CD14-positive monocyte (primary cell): ENCODE measurements around the gene REV3L. TPM values are rescaled to one million over a fixed set of nuclear protein-coding genes. Genes with fewer than 3 reads are reported as not detected.

ENCODE experiments used
- DNase-seq, 3 donors: peaks; one replicate each; pipeline ENCODE4 v3.0.0-alpha.2; 2011 to 2022
- H2AFZ ChIP-seq: 2 replicates; pipeline ENCODE4 v1.6.0; 2012; ENCODE audit warnings: mild to moderate bottlenecking, low read depth, low read length, inconsistent platforms; ENCODE audit not compliant: insufficient read depth, poor library complexity, severe bottlenecking
- H3K27ac ChIP-seq, 2 donors: 1 replicate in 1 of 2; 2 replicates in 1 of 2; pipeline ENCODE4 v1.5.1; 2012 to 2013; ENCODE audit warnings: low read length in 2 of 2, control low read depth in 1 of 2, inconsistent platforms in 1 of 2, low read depth in 1 of 2, mild to moderate bottlenecking in 1 of 2
- H3K27me3 ChIP-seq, 2 donors: one replicate each; pipeline versions ENCODE4 v1.6.0 to v1.6.1; 2011 to 2013; ENCODE audit warnings: low read length in 2 of 2; ENCODE audit not compliant: control insufficient read depth in 2 of 2, insufficient read depth in 2 of 2
- H3K36me3 ChIP-seq, 2 donors: replicated peaks in 1 of 2; 1 replicate in 1 of 2; 2 replicates in 1 of 2; pipeline versions ENCODE4 v1.5.1 to v1.6.1; 2012 to 2013; ENCODE audit warnings: low read length in 2 of 2, control low read depth in 1 of 2, inconsistent platforms in 1 of 2, mild to moderate bottlenecking in 1 of 2; ENCODE audit not compliant: insufficient read depth in 2 of 2, control insufficient read depth in 1 of 2
- H3K4me1 ChIP-seq, 2 donors: 1 replicate in 1 of 2; 2 replicates in 1 of 2; pipeline versions ENCODE4 v1.5.1 to v1.6.1; 2012 to 2013; ENCODE audit warnings: low read length in 2 of 2, control low read depth in 1 of 2, inconsistent platforms in 1 of 2, mild to moderate bottlenecking in 1 of 2, moderate library complexity in 1 of 2; ENCODE audit not compliant: insufficient read depth in 2 of 2, control insufficient read depth in 1 of 2
- H3K4me2 ChIP-seq: replicated peaks from 2 replicates; pipeline ENCODE3; 2012; ENCODE audit warnings: low read length, moderate library complexity, mild to moderate bottlenecking; ENCODE audit not compliant: poor library complexity, severe bottlenecking; ENCODE audit errors: extremely low read depth
- H3K4me3 ChIP-seq, 3 experiments: fragments of 200-600 bp in 1 of 3; sonication (generic) in 1 of 3; replicated peaks in 1 of 3; 1 replicate in 2 of 3; 2 replicates in 1 of 3; pipeline ENCODE4 v1.5.1; 2011 to 2013; ENCODE audit warnings: low read length in 3 of 3, mild to moderate bottlenecking in 3 of 3, control low read depth in 2 of 3, low read depth in 2 of 3, inconsistent platforms in 1 of 3, moderate library complexity in 1 of 3
- H3K79me2 ChIP-seq: 2 replicates; pipeline ENCODE4 v1.6.0; 2012; ENCODE audit warnings: mild to moderate bottlenecking, control low read depth, inconsistent platforms, low read length, moderate library complexity; ENCODE audit not compliant: insufficient read depth
- H3K9ac ChIP-seq: 2 replicates; pipeline ENCODE4 v1.6.0; 2017; ENCODE audit warnings: low read length, mild to moderate bottlenecking; ENCODE audit not compliant: insufficient read depth, poor library complexity, severe bottlenecking
- H3K9me3 ChIP-seq, 2 donors: replicated peaks in 1 of 2; 1 replicate in 1 of 2; 2 replicates in 1 of 2; pipeline versions ENCODE4 v1.5.1 to v1.6.1; 2012 to 2013; ENCODE audit warnings: low read length in 2 of 2, control low read depth in 1 of 2; ENCODE audit not compliant: control insufficient read depth in 1 of 2, insufficient read depth in 1 of 2
- H4K20me1 ChIP-seq: 2 replicates; pipeline ENCODE4 v1.6.0; 2012; ENCODE audit warnings: mild to moderate bottlenecking, low read length, control low read depth, moderate library complexity; ENCODE audit not compliant: insufficient read depth
- H3K27ac Mint-ChIP-seq, 7 donors: one replicate each; pipeline ENCODE4 v1.8.0; 2020; ENCODE audit warnings: mild to moderate bottlenecking in 7 of 7, mixed read lengths in 7 of 7, moderate library complexity in 6 of 7, inconsistent platforms in 2 of 7
- H3K27me3 Mint-ChIP-seq, 3 donors: one replicate each; pipeline ENCODE4 v1.8.0; 2021 to 2022; ENCODE audit warnings: low read depth in 3 of 3, mild to moderate bottlenecking in 3 of 3, mixed read lengths in 3 of 3, moderate library complexity in 3 of 3, inconsistent platforms in 1 of 3
- H3K36me3 Mint-ChIP-seq, 2 donors: one replicate each; pipeline ENCODE4 v1.8.0; 2020; ENCODE audit warnings: mixed read lengths in 2 of 2, inconsistent platforms in 1 of 2, mild to moderate bottlenecking in 1 of 2
- H3K4me1 Mint-ChIP-seq: one replicate; pipeline ENCODE4 v1.8.0; 2020; ENCODE audit warnings: mild to moderate bottlenecking, mixed read lengths
- H3K4me3 Mint-ChIP-seq, 2 donors: one replicate each; pipeline ENCODE4 v1.8.0; 2020; ENCODE audit warnings: mild to moderate bottlenecking in 2 of 2, mixed read lengths in 2 of 2, moderate library complexity in 1 of 2
- H3K9me3 Mint-ChIP-seq, 7 donors: one replicate each; pipeline ENCODE4 v1.8.0; 2020 to 2022; ENCODE audit warnings: mixed read lengths in 7 of 7, mild to moderate bottlenecking in 6 of 7, moderate library complexity in 6 of 7, inconsistent platforms in 2 of 7
- WGBS: methylation state at CpG from one replicate; pipeline ENCODE4 v1.1.5; 2013; ENCODE audit warnings: missing lambda C conversion rate; ENCODE audit not compliant: insufficient coverage; 5-methylcytosine and 5-hydroxymethylcytosine counted together
- intact Hi-C, 2 donors: fragments of 100-400 bp; cut with micrococcal nuclease; formaldehyde crosslinking; loops; one replicate each; pipeline versions ENCODE4 v1.15.0 to v1.15.1; 2023
- polyA plus RNA-seq, 3 donors: library from polyadenylated mRNA; depleted of rRNA in 1 of 3; unstranded in 2 of 3; stranded (reverse) in 1 of 3; fragments of 300-500 nt in 2 of 3; fragments of >200 nt in 1 of 3; fragmentation: Illumina TruSeq in 2 of 3; gene quantifications; 1 replicate in 2 of 3; 2 replicates in 1 of 3; pipeline ENCODE4 v1.2.3, GENCODE V29; 2012 to 2021
- TF ChIP-seq, protein P1 (sequence below): fragments of 200-600 bp; IDR thresholded peaks from one replicate; pipeline ENCODE4 v1.8.0; 2022; ENCODE audit warnings: antibody characterized with exemption, mild to moderate bottlenecking

REV3L gene
- polyA plus RNA-seq, 3 donors = 3.4 to 5.7 (median 4.9) TPM

DNA sequence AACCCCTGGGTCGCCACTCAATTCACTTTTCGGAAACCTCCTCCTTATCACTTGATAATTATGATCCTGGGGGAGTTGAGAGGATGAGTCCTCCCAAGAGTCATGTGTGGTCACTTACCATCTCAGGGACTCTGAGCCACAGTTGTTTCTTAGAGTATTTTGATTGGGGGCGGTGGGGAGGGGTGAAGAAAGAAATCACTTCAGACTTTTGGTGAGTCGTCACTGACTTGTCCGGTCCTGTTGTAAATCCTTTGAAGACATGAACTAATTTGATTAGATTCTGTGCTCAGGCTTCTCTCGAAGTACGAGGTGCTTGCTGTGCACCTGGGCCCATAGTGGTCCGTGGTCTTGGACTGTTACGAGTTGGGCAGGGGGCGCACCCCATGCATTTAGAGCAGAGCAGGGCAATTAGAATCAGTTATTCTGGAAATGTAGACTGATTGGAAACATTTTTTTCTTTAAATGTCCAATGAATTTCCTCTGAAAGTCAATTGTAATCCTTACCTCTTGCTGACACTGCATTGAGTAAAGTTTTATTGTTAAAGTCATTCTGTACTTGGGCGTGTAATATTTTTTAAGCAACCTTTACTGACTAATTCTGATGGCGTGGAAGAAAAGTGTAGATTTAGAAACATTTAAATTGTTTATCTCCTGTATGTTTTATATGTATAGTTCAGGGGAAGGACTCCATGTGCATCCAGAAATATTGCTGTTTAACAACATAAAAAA lies 222.3 kb downstream of the REV3L start:
- H3K27me3 ChIP-seq = no peaks in the 10 kb centered on the region
- H3K4me3 ChIP-seq = no peak overlapping the region
- H3K36me3 Mint-ChIP-seq = peaks cover 17 to 24% of the 10 kb centered on the region in 2 donors
- peaks cover 34% of the 10 kb centered on the region for H3K79me2 ChIP-seq
- no peak overlapping the region for H3K4me2 ChIP-seq
- H4K20me1 ChIP-seq = no peaks in the 10 kb centered on the region
- no peak overlapping the region for H3K27ac ChIP-seq
- H3K9me3 Mint-ChIP-seq = no peaks in the 10 kb centered on the region
- peaks cover 18 to 22% of the 10 kb centered on the region in 2 donors for H3K4me1 ChIP-seq
- H3K4me3 Mint-ChIP-seq = peak overlapping the region in 1 of 2 donors; percentile 74
- peaks cover 0 to 7% (median 3%) of the 10 kb centered on the region in 3 donors for H3K27me3 Mint-ChIP-seq
- H3K36me3 ChIP-seq = peaks cover 8 to 28% of the 10 kb centered on the region in 2 donors
- no peak overlapping the region for H2AFZ ChIP-seq
- TF ChIP-seq, protein P1, sequence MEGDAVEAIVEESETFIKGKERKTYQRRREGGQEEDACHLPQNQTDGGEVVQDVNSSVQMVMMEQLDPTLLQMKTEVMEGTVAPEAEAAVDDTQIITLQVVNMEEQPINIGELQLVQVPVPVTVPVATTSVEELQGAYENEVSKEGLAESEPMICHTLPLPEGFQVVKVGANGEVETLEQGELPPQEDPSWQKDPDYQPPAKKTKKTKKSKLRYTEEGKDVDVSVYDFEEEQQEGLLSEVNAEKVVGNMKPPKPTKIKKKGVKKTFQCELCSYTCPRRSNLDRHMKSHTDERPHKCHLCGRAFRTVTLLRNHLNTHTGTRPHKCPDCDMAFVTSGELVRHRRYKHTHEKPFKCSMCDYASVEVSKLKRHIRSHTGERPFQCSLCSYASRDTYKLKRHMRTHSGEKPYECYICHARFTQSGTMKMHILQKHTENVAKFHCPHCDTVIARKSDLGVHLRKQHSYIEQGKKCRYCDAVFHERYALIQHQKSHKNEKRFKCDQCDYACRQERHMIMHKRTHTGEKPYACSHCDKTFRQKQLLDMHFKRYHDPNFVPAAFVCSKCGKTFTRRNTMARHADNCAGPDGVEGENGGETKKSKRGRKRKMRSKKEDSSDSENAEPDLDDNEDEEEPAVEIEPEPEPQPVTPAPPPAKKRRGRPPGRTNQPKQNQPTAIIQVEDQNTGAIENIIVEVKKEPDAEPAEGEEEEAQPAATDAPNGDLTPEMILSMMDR = no peak
- intact Hi-C loops = loop anchor here in 1 of 2 donors (10.0 kb wide), 1 partner anchor 394 kb away; no protein-coding TSS in a partner anchor
- no peak overlapping the region for H3K9ac ChIP-seq
- 81% methylated on average over 5 of the region's 12 CpGs for WGBS
- peaks cover 22% of the 10 kb centered on the region for H3K4me1 Mint-ChIP-seq
- DNase-seq = peak in 1 of 3 donors; percentile 9
- no peaks in the 10 kb centered on the region for H3K9me3 ChIP-seq
- peak overlapping the region in 6 of 7 donors; percentile 27 to 91 (median 86) for H3K27ac Mint-ChIP-seq

GRCh38 chr6:111259089-111259831 lies 223.8 kb downstream of the REV3L start:
- H3K4me1 ChIP-seq = peaks cover 18 to 22% of the 10 kb centered on the region in 2 donors
- no peaks in the 10 kb centered on the region for H3K9me3 Mint-ChIP-seq
- H3K9ac ChIP-seq = peak overlapping the region; percentile 89
- peak overlapping the region; percentile 71 for H3K4me2 ChIP-seq
- peak overlapping the region; percentile 84 to 91 (median 88) for H3K27ac Mint-ChIP-seq
- H3K36me3 Mint-ChIP-seq = peaks cover 7 to 13% of the 10 kb centered on the region in 2 donors
- peaks cover 33% of the 10 kb centered on the region for H3K79me2 ChIP-seq
- TF ChIP-seq, protein P1 = peak; percentile 89
- no peaks in the 10 kb centered on the region for H3K9me3 ChIP-seq
- H4K20me1 ChIP-seq = no peaks in the 10 kb centered on the region
- H3K36me3 ChIP-seq = peaks cover 4 to 14% of the 10 kb centered on the region in 2 donors
- H3K27me3 ChIP-seq = no peaks in the 10 kb centered on the region
- H3K4me3 ChIP-seq = peak overlapping the region; percentile 45 to 76 (median 64)
- H3K27me3 Mint-ChIP-seq = peaks cover 6 to 10% (median 8%) of the 10 kb centered on the region in 3 donors
- under 1% methylated on average over 59 of the region's 59 CpGs for WGBS
- peak; percentile 100 for DNase-seq
- H2AFZ ChIP-seq = peak overlapping the region; percentile 85
- peak overlapping the region; percentile 74 to 76 for H3K4me3 Mint-ChIP-seq
- intact Hi-C loops = loop anchor here (2.0 to 10.0 kb wide), 3 partner anchors 223 to 346 kb away; partner anchors contain the start of genes REV3L (in 2 of the 2) and TRAF3IP2 (in 1 of the 2)
- peak overlapping the region; percentile 84 to 97 for H3K27ac ChIP-seq
- H3K4me1 Mint-ChIP-seq = peaks cover 22% of the 10 kb centered on the region
